Esophagus squamous epithelium (tissue), 4 donors: Measurements from ENCODE around the gene NPM3.

Experiments
- CTCF ChIP-seq, 6 experiments: fragments of 450-650 bp in 4 of 6; fragments of 200-600 bp in 2 of 6; sonication (generic) in 2 of 6; IDR thresholded peaks; one replicate each; pipeline ENCODE4 v1.5.1; 2016 to 2019; ENCODE audit warnings: antibody characterized with exemption in 6 of 6, mild to moderate bottlenecking in 4 of 6, moderate library complexity in 4 of 6
- POLR2A ChIP-seq, 4 donors: fragments of 450-650 bp; IDR thresholded peaks; one replicate each; pipeline ENCODE4 v1.6.1; 2017; ENCODE audit warnings: antibody characterized with exemption in 4 of 4, mild to moderate bottlenecking in 4 of 4, moderate library complexity in 3 of 4

GRCh38 chr10:101762736-101763135, 20.5 kb downstream of the NPM3 start:
- TF ChIP-seq CTCF (IDR thresholded peaks at IDR 0.05) (no peak), POLR2A (IDR thresholded peaks at IDR 0.05) (no peak)
